Activated naive CD4-positive, alpha-beta T cell treated with anti-CD3 and anti-CD28 coated beads, Interleukin-2, amount 50 U/mL, for 16 hours (primary cell): ENCODE measurements around the gene THADA.
"Not testable (repeated sequence)": the region's sequence is repeated elsewhere in the genome, so short reads cannot be mapped to it uniquely, and the experiment has no call there.

ENCODE experiments used
- DNase-seq: peaks from one replicate; pipeline ENCODE4 v3.0.0-alpha.2; 2020

THADA gene

GRCh38 chr2:43460174-43460546 is 135.7 kb downstream of the THADA start:
- no peak for DNase-seq

DNA sequence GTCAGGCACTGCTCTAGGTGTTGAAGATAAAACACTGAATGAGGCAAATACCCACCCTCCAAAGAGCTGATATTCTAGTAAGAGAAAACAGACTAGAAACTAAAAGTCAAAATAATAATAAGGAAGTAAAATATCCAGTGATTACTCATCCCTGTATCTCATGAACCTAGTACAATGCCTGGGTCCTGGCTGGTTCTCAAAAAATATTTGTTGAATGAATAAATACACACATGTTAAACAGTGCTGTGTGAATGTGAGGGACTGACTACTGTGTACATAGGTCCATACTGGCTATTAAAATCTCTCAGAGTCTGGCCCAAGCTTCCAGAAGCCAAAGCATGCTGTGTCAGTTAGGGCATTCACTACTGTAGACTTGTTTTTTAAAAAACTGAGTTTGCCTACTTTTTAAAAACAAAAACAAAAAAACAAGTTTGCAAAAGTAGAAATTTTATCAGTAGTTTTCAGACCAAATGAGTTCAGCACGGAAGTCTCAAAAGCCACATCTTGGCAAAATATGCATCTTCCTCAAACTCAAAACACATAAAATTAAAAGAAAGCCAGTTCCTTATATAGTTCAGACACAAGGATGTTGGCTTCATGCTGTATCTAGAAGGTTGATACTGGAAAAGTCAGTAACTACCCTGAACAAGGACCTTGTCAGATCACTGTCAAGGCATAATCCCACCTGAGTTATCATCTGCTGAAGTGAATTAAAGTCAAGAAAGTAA is 136.2 kb downstream of the THADA start:
- DNase-seq, result no peak

GRCh38 chr2:43458014-43458628 is 137.7 kb downstream of the THADA start:
- no peak for DNase-seq

DNA sequence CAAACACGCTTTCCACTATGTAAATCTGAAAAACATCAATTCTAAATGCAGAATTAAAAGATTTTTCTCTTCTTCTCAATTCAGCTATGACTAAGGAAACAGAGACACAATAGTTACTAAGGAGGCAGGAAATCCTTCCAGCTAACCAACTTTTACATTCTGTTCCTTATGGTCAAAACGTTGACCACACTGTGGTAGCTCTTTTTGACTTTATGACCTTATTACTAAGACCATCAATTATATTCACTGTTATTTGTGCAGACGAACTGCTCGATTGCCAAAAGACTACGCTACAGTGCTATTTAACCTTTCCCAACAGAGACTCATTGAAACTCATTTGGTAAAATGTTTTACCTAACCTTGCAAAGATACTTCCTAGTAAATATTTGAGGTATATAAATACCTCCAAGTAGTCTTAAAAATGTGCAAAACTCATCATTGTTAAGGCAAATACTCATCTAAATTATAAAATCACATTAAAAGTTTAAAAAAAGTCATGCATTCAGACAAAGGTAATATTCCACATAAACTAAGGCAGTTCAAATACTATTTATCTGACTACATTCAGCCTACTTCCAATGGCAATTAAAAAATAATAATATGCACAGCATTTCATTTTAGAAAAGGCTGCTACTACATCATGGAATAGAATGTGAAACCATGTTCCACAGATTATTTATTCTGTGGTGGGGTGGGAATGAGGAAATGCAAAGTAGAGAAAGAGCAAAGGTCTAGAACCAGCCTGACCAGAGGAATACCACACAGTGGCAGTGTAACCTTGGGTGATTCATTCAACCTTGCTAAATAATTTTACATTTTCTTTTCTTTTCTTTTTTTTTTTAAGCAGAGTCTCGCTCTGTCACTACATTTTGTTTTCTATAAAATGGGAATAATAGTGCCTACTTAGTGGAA is 139.9 kb downstream of the THADA start:
- DNase-seq, result no peak

DNA sequence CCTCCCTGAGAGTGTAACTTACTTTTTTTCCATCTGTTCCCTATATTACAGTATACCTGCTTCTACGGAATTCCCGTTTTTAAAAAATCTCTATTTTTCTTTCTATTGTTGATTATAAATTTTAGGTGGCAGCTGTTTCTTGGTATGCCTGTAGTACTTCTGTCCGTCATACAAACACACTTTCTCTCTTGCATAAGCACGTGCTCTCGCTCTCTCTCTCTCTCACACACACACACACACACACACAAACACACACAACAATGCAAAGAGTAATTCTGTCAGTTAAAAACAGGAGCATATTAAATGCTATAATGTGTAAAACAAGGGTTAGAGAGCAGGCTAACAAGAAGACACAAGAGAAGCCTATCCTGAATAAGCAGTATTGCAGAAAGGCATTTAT is 140.5 kb downstream of the THADA start:
- DNase-seq, result no peak

DNA sequence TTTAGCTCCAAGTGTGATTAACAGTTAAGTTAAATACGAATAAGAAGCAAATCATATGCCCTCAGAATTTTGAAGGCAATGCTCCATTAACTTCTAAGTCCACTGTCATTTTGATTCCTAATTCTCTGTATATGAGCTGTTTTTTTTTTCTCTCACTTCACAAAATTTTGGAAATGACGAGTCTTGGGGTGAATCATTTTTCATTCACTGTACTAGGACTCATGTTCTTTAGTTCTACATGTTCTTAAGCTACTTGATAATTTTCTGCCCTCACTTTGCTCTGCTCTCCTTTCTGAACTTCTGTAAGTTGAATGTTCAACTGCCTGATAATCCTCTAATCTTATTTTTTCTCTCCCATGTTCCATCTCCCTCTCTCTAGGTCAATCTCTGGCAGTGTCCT is 141.0 kb downstream of the THADA start:
- DNase-seq, result no peak

DNA sequence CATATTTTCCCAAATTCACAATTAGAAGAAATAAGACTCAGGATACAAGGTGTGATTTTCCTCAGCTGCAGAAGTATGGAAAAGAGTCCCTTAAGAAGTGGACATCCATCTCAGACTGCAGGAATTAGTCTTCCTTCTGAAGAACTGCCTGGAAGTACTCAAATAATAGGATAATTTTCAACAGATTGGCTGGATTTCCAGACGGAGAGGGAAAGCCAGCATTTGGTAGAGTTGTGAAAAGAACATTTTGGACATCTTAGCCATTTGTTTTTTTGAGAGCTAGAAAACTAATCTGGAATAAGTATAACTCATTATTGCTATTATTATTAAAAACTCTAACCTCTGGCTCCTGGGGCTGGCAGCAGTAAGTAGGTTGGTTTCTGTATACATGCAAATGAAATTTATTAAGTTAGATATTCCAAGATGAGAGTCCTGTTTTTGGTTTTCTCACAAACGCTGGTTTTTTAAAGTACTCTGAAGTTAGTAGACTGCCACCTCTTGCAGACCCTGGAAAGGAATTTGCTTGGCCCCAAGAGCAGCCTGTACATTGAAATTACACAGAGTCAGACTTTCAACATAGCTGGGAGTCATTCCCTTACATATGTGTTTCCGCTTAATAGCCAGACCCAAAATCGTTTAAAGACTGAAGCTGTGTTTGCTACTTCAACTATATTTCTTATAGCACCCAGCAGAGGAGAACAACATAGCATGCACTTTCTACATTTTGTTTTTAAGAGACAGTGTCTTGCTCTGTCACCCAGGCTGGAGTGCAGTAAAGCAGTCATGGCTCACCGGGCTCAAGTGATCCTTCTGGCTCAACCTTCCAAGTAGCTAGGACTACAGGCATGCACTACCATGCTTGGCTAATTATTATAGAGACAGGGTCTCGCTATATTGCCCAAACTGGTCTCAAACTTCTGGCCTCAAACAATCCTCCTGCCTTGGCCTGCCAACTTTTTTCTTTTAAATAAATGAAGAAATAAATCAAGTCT is 142.4 kb downstream of the THADA start:
- DNase-seq, result no peak

DNA sequence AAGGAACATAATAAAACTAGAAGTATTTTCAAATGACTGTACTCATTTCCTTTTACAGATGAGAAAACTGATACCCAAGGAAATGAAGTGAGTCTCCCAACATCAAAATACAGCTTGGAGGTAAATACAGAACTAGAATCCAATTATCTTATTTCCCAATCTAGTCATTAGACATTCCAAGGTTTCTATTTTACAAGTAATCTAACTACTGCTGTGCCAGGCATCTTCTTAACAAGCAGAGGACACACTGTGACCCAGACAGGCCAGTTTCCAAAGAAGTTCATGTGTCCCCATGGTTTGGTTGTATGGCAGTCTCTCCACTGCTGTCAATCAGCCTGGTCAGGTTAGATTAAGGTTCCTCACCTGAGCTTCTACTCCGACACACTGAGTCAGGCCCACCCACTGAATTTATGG is 143.5 kb downstream of the THADA start:
- no peak for DNase-seq

- no peak for DNase-seq
These were observed 145.2 kb downstream of the THADA start for GRCh38 chr2:43450617-43451016.

GRCh38 chr2:43448822-43449110 is 147.1 kb downstream of the THADA start:
- no peak for DNase-seq

GRCh38 chr2:43448011-43448821 is 147.6 kb downstream of the THADA start:
- DNase-seq, result no peak

DNA sequence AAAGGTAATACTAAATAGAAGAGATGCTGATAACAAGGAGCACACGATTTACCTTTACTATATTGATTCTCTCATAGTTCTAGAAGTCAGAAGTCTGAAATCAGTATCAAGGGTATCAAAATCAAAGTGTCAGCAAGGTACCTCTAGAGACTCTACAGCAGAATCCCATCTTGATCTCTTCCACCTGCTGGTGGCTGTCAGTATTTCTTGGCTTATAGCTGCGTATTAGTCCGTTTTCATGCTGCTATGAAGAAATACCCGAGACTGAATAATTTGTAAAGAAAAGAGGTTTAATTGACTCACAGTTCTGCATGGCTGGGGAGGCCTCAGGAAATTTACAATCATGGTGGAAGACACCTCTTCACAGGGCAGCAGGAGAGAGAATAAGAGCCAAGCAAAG is 149.1 kb downstream of the THADA start:
- not testable (repeated sequence) for DNase-seq

GRCh38 chr2:43445781-43446180 is 150.1 kb downstream of the THADA start:
- no peak for DNase-seq

- no peak for DNase-seq
These were observed 150.7 kb downstream of the THADA start for GRCh38 chr2:43444989-43445645.

DNA sequence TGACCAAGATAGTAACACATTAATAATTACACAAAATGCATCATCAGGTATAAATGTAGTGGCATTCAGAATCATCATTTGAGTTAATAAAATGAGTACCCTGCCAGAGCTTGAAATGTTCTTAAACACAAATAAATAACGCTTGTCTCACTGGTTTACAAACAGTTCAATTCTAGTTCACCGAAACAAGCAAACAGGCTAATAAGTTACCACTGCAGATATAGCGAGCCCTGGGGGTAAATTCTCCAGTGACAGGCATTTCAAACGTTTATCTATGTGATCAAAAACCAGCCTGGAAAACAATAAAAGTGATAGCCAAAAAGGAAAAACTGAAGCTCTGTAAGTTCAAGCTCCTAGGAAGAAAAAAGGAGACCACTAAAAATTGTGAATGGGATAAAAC is 152.6 kb downstream of the THADA start:
- DNase-seq, result no peak

DNA sequence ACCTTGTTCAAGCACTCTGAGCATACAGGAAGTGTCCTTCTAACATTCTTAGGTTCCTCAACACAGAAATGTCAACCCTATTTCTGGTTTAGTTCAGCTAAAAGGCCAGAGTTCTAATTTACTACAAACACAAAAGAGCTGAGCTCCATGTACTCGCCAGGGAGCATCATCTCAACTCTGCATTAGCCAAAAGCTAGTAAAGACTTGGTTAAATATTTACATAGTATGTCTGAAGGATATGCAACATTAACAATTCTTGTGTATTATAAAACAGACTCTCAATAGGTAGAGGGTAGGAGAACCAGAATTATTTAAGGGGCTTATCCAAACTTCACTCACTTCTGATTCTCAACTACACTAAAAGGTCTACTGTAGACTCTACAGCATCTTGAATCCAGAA is 154.6 kb downstream of the THADA start:
- DNase-seq, result no peak

DNA sequence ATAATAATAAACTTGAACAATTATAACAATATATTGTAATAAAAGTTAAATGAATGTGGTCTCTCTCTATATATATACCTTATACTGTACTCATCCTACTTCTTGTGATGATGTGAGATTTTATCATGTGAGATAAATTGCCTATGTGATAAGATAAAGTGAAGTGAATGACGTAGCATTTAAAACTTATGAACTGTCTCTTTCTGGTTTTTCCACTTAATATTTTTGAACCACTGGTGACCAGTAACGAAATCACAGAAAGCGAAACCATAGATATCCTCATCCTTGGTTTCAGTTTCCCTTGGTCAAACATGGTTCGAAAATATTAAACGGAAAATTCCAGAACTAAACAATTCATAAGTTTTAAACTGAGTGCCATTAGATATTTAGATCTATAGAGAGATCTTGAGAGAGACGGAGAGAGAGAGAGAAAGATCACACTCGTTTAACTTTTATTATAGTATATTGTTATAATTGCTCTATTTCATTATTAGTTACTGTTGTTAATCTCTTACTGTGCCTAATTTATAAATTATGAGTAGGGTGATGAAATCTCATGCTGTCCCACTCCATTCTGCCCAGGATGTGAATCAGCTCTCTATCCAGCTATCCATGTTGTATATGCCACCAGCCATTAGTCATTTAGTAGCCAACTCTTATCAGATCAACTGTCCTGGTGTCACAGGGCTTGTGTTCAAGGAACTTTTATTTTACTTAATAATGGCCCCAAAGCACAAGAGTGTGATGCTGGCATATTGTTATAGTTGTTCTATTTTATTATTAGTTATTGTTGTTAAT is 156.8 kb downstream of the THADA start:
- DNase-seq, result no peak

DNA sequence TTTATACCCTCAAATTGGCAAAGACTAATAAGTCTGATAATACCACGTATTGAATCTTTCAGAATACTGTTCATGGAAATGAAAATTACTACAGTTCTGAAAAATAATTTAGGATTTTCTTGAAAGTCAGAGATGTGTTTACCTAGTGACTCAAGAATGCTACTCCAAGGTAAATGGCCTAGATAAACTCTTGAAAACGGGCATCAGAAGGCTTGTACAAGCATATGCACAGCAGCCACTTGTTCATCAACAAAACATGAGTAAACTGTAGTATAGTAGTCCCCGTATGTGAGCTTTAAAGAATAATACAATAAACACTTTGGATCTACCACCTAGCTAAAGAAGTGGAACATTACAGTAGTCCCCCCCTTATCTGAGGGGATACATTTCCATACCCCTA is 157.5 kb downstream of the THADA start:
- DNase-seq, result no peak

GRCh38 chr2:43437363-43437762 is 158.5 kb downstream of the THADA start:
- no peak for DNase-seq

DNA sequence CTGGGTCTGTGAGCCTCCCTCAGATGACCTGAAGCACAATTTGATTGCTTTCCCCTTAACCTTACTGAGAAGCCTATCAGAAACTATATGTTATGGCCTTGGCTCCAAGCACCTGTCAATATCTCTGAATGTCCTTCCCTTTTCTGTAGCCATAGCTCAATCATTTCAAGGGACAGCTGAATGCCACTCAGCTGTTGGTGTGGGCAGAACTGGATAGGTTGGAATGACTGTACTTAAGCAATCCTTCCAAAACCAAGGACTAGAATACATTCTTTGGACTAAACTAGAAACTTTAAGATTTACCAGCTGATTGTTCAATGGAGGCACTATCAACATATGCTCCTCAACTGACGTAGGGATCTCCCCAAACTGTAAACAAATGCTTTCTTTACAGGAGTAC is 159.4 kb downstream of the THADA start:
- DNase-seq, result no peak

GRCh38 chr2:43435746-43436145 is 160.1 kb downstream of the THADA start:
- DNase-seq, result no peak
